Stomach (tissue), 9 donors: ENCODE results near the gene NRIP1. TPM values are rescaled to one million over a fixed set of nuclear protein-coding genes. Genes with fewer than 3 reads are reported as not detected.
A peak's percentile ranks its signal among the peaks of the same experiment; 100 is the strongest.

ENCODE experiments used
- DNase-seq, 2 donors: peaks; one replicate each; pipeline versions ENCODE4 v3.0.0 to v3.0.0-alpha.2; 2013 to 2019
- H3K27ac ChIP-seq, 5 donors: fragments of 200-600 bp in 4 of 5; sonication (generic) in 4 of 5; one replicate each; pipeline ENCODE4 v1.5.1; 2013 to 2019; ENCODE audit warnings: mild to moderate bottlenecking in 1 of 5, moderate library complexity in 1 of 5
- H3K27me3 ChIP-seq, 3 donors: fragments of 200-600 bp; sonication (generic); one replicate each; pipeline ENCODE4 v1.5.1; 2017 to 2019; ENCODE audit warnings: mixed run types in 1 of 3
- H3K36me3 ChIP-seq, 4 donors: fragments of 200-600 bp; sonication (generic); 1 replicate in 3 of 4; 2 replicates in 1 of 4; pipeline ENCODE4 v1.5.1; 2016 to 2019
- H3K4me1 ChIP-seq, 4 donors: fragments of 200-600 bp; sonication (generic); one replicate each; pipeline ENCODE4 v1.5.1; 2016 to 2019
- H3K4me3 ChIP-seq, 4 donors: fragments of 200-600 bp; sonication (generic) in 3 of 4; one replicate each; pipeline ENCODE4 v1.5.1; 2016 to 2019; ENCODE audit warnings: mild to moderate bottlenecking in 1 of 4
- H3K9me3 ChIP-seq, 4 donors: fragments of 200-600 bp; sonication (generic); one replicate each; pipeline ENCODE4 v1.5.1; 2016 to 2019
- EP300 ChIP-seq: sonication (generic); formaldehyde crosslinking; IDR thresholded peaks from one replicate; pipeline ENCODE4 v1.6.1; 2017; ENCODE audit warnings: antibody characterized with exemption
- POLR2A ChIP-seq, 4 donors: fragments of 450-650 bp; IDR thresholded peaks; one replicate each; pipeline ENCODE4 v1.6.1; 2016; ENCODE audit warnings: antibody characterized with exemption in 4 of 4, control low read depth in 2 of 4, mild to moderate bottlenecking in 1 of 4, moderate library complexity in 1 of 4
- POLR2AphosphoS5 ChIP-seq, 3 donors: sonication (generic); formaldehyde crosslinking; IDR thresholded peaks; one replicate each; pipeline ENCODE4 v1.6.1; 2016; ENCODE audit warnings: antibody characterized with exemption in 3 of 3
- WGBS, 5 donors: extraction: QIAGEN DNeasy Blood & Tissue Kit in 3 of 5; methylation state at CpG; one replicate each; pipeline versions ENCODE4 v1.1.5 to v1.1.7; 2013 to 2018; 5-methylcytosine and 5-hydroxymethylcytosine counted together
- intact Hi-C: fragments of 100-400 bp; cut with DNase I; formaldehyde crosslinking; loops from one replicate; pipeline ENCODE4 v1.15.1; 2023; ENCODE audit warnings: low total_unique reads
- polyA plus RNA-seq, 3 donors: library from polyadenylated mRNA; stranded (reverse); fragments of 200-250 nt; gene quantifications; one replicate each; pipeline ENCODE4 v1.2.3, GENCODE V29; 2013
- total RNA-seq, 5 donors: library from RNA; depleted of rRNA; stranded (reverse); fragments of >200 nt; gene quantifications; one replicate each; pipeline versions ENCODE4 v1.1.0 to v1.2.3, GENCODE V29; 2014 to 2016
- TF ChIP-seq, protein P1 (sequence below), 7 experiments: fragments of 450-650 bp in 4 of 7; fragments of 200-600 bp in 3 of 7; sonication (generic) in 3 of 7; IDR thresholded peaks; one replicate each; pipeline ENCODE4 v1.5.1; 2016 to 2019; ENCODE audit warnings: antibody characterized with exemption in 7 of 7, control low read depth in 2 of 7, mild to moderate bottlenecking in 1 of 7
- donor health status: healthy with polysubstance abuse.
- donor health status: Bipolar disorder and iron deficiency.
- donor health status: healthy.

NRIP1 gene
- total and polyA plus RNA-seq, 8 donors: 3.7 to 60.4 (median 17.4) TPM

DNA sequence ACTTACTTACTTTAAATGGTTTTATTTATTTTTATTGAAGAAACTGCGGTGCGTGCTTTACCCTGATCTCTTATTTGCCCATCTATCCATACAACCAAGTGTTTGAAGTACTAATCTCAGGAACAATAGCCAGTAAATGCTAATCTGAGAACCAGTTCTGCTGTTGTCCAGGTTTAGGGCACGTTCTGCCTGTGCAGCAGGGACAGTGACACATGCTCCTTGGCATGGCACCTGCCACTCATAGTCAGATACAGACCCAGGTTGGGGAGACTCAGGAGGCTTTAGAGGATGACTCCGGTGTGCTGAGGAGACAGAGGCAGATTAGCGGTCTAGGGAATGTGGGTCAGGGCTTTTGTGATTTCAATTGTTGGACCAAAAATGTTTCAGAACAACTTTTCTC, 83.6 kb downstream of the NRIP1 start:
- H3K4me1 ChIP-seq: peaks cover 0 to 22% (median 0%) of the 10 kb centered on the region in 4 donors
- no peak overlapping the region for H3K4me3 ChIP-seq
- H3K27ac ChIP-seq: no peak overlapping the region
- H3K9me3 ChIP-seq: no peaks in the 10 kb centered on the region
- H3K36me3 ChIP-seq: peaks cover 0 to 5% (median 0%) of the 10 kb centered on the region in 4 donors
- TF ChIP-seq, protein P1, sequence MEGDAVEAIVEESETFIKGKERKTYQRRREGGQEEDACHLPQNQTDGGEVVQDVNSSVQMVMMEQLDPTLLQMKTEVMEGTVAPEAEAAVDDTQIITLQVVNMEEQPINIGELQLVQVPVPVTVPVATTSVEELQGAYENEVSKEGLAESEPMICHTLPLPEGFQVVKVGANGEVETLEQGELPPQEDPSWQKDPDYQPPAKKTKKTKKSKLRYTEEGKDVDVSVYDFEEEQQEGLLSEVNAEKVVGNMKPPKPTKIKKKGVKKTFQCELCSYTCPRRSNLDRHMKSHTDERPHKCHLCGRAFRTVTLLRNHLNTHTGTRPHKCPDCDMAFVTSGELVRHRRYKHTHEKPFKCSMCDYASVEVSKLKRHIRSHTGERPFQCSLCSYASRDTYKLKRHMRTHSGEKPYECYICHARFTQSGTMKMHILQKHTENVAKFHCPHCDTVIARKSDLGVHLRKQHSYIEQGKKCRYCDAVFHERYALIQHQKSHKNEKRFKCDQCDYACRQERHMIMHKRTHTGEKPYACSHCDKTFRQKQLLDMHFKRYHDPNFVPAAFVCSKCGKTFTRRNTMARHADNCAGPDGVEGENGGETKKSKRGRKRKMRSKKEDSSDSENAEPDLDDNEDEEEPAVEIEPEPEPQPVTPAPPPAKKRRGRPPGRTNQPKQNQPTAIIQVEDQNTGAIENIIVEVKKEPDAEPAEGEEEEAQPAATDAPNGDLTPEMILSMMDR (IDR thresholded peaks at IDR 0.05): no peak
- no peak for TF ChIP-seq POLR2A (IDR thresholded peaks at IDR 0.05)
- TF ChIP-seq POLR2AphosphoS5 (IDR thresholded peaks at IDR 0.05): no peak
- no peak for TF ChIP-seq EP300
- intact Hi-C loops: no loop called here
- DNase-seq: no peak
- 49 to 75% (median 64%) methylated on average over 5 of the region's 5 CpGs for WGBS, 5 donors
- no peaks in the 10 kb centered on the region for H3K27me3 ChIP-seq

DNA sequence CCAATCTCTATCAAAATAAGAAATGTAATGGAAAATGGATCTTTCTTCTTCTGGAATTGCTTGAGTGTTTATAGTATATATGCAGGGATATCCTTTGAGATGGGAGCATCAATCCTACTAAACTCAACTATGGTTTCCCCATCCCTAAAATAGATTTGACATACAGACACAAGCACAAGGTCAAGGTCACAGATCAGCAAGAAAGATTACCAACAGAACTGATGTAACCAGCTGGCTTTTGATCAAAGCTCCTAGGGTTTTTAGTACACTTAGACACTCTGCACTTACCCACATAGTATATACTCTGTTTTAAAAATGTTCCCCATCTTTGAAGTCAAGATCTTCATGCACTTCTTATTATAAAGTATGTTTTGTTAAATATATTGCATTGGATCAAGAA, 85.5 kb downstream of the NRIP1 start:
- no peak for DNase-seq
- Histone ChIP-seq H3K4me1 (peaks cover 0 to 22% (median 0%) of the 10 kb centered on the region in 4 donors), H3K36me3 (peaks cover 0 to 5% (median 4%) of the 10 kb centered on the region in 4 donors), H3K4me3 (no peak overlapping the region), H3K9me3 (no peaks in the 10 kb centered on the region), H3K27me3 (no peaks in the 10 kb centered on the region), H3K27ac (no peak overlapping the region)
- intact Hi-C loops: no loop called here
- TF ChIP-seq POLR2AphosphoS5 (IDR thresholded peaks at IDR 0.05): no peak
- TF ChIP-seq EP300: no peak
- TF ChIP-seq, protein P1 (IDR thresholded peaks at IDR 0.05): no peak
- TF ChIP-seq POLR2A (IDR thresholded peaks at IDR 0.05): no peak

DNA sequence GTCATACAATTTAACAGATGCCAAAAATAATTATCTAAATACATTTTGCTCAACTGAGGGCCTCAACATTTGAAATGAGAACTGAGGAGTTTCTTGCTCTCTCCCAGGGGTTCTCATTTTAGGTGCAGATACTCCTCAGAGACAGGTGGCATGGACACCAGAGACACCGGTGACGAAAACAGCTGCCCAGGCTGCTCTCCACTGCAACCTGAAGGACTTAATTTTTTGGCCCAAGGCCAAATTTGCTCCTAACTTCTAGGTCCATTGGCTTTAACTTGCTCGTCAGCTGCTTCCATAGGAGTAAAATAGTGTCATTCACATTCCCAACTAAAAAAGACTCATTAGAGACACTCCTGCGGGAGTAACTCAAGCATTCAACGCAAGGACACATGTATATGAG, 87.0 kb downstream of the NRIP1 start:
- peaks cover 0 to 22% (median 0%) of the 10 kb centered on the region in 4 donors for H3K4me1 ChIP-seq
- no peak for TF ChIP-seq EP300
- TF ChIP-seq, protein P1 (IDR thresholded peaks at IDR 0.05): no peak
- TF ChIP-seq POLR2AphosphoS5 (IDR thresholded peaks at IDR 0.05): no peak
- no peak for TF ChIP-seq POLR2A (IDR thresholded peaks at IDR 0.05)
- DNase-seq: peak in 1 of 2 donors; percentile 22
- no peaks in the 10 kb centered on the region for H3K9me3 ChIP-seq
- no peaks in the 10 kb centered on the region for H3K27me3 ChIP-seq
- H3K27ac ChIP-seq: no peak overlapping the region
- 90 to 96% (median 94%) methylated on average over 5 of the region's 5 CpGs for WGBS, 5 donors
- no peak overlapping the region for H3K4me3 ChIP-seq
- intact Hi-C loops: no loop called here
- peaks cover 0 to 5% (median 2%) of the 10 kb centered on the region in 4 donors for H3K36me3 ChIP-seq

DNA sequence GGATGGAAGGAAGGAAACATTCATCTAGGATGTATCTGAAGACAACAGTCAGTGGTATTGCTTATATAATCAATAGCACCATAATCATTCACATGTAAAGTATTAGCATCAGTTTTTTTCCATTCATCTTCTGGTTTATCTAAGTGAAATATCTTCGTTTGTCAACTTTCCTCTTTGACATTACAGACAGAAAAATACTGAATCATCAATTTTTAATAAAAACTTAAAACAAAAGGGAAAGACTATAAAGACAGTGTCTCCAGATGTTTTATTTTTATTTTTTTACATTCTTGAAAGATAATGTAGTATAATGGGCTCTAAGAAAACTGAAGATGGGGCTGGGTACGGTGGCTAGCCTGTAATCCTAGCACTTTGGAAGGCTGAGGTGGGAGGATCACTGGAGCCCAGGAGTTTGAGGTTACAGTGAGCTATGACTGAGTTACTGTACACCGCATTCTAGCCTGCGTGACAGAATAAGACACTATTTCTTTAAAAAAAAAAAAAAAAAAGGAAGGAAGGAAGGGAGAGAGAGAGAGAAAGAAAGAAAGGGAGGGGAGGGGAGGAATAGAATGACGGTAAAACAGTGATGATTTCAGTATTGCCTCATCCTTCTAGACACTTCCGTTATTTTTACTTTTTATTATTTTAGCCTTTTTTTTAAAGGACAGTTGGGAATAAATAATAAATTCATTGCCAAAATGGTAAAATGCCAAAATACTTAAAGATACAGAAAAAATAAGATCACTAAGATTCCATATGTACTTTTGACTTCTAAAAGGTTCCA, 89.5 kb downstream of the NRIP1 start:
- no peak for TF ChIP-seq POLR2AphosphoS5 (IDR thresholded peaks at IDR 0.05)
- TF ChIP-seq EP300: no peak
- TF ChIP-seq, protein P1 (IDR thresholded peaks at IDR 0.05): no peak
- TF ChIP-seq POLR2A (IDR thresholded peaks at IDR 0.05): no peak
- Histone ChIP-seq H3K4me1 (peaks cover 0 to 18% (median 0%) of the 10 kb centered on the region in 4 donors), H3K4me3 (no peak overlapping the region), H3K36me3 (peaks cover 0 to 5% (median 2%) of the 10 kb centered on the region in 4 donors), H3K27ac (no peak overlapping the region), H3K27me3 (no peaks in the 10 kb centered on the region), H3K9me3 (no peaks in the 10 kb centered on the region)
- intact Hi-C loops: no loop called here
- WGBS, 5 donors: 86 to 91% (median 89%) methylated on average over 6 of the region's 6 CpGs
- DNase-seq: no peak
